PC-3 (cell line): Measurements from ENCODE around the gene TMEM171.

Experiments
- EZH2phosphoT487 ChIP-seq: fragments of 300-600 bp; sonication (generic); IDR thresholded peaks from 2 replicates; pipeline ENCODE4 v1.6.1; 2018; ENCODE audit warnings: mild to moderate bottlenecking, antibody characterized with exemption, low read length, borderline replicate concordance
- TF ChIP-seq, protein P1 (sequence below): fragments of 300-600 bp; sonication (generic); conservative IDR thresholded peaks from 2 replicates; pipeline ENCODE4 v1.5.1; 2017; ENCODE audit warnings: antibody characterized with exemption, low read depth, mild to moderate bottlenecking, low read length

DNA sequence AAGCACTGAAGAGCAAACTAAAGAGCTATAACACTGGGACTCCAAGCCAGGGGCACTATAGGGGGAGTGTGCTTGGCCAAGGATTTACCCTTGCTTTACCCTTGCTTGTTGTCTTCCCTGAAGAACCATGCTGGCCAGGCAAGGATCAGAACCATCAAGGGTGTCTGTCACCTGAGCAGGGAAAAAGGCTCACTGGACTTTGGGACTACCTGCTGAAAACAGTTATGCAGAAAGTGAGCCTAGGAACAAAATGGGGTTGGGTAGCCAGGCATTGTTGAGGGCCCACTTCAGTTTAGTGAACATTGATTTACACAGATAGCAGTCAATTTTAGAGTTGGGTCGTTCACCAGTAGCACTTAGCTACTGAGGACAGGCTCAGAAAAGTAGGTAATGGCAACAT lies 8.0 kb upstream of the TMEM171 start:
- TF ChIP-seq, protein P1, sequence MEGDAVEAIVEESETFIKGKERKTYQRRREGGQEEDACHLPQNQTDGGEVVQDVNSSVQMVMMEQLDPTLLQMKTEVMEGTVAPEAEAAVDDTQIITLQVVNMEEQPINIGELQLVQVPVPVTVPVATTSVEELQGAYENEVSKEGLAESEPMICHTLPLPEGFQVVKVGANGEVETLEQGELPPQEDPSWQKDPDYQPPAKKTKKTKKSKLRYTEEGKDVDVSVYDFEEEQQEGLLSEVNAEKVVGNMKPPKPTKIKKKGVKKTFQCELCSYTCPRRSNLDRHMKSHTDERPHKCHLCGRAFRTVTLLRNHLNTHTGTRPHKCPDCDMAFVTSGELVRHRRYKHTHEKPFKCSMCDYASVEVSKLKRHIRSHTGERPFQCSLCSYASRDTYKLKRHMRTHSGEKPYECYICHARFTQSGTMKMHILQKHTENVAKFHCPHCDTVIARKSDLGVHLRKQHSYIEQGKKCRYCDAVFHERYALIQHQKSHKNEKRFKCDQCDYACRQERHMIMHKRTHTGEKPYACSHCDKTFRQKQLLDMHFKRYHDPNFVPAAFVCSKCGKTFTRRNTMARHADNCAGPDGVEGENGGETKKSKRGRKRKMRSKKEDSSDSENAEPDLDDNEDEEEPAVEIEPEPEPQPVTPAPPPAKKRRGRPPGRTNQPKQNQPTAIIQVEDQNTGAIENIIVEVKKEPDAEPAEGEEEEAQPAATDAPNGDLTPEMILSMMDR: no peak
- no peak for TF ChIP-seq EZH2phosphoT487
